Aorta (tissue), 5 donors: ENCODE results near the gene TIPARP. TPM values are rescaled to one million over a fixed set of nuclear protein-coding genes. Genes with fewer than 3 reads are reported as not detected.

ENCODE experiments used
- ATAC-seq: fragments of 200-7000 bp; cut with Tn5 transposase; one replicate; pipeline ENCODE4 v1.9.1; 2022; ENCODE audit warnings: moderate library complexity; ENCODE audit not compliant: low FRiP score
- DNase-seq, 2 donors: peaks; one replicate each; pipeline ENCODE4 v3.0.0-alpha.2; 2020
- H3K27ac ChIP-seq, 2 donors: one replicate each; pipeline ENCODE4 v1.5.1; 2013; ENCODE audit warnings: low read length in 2 of 2, mild to moderate bottlenecking in 2 of 2, moderate library complexity in 2 of 2, control low read depth in 1 of 2, inconsistent platforms in 1 of 2, low read depth in 1 of 2
- H3K27me3 ChIP-seq, 2 donors: one replicate each; pipeline ENCODE4 v1.6.1; 2013; ENCODE audit warnings: control low read depth in 1 of 2, low read length in 1 of 2, mild to moderate bottlenecking in 1 of 2, moderate library complexity in 1 of 2; ENCODE audit not compliant: insufficient read depth in 2 of 2, control insufficient read depth in 1 of 2
- H3K36me3 ChIP-seq, 2 donors: one replicate each; pipeline ENCODE4 v1.6.1; 2013; ENCODE audit warnings: control low read depth in 1 of 2, low read length in 1 of 2, mild to moderate bottlenecking in 1 of 2; ENCODE audit not compliant: insufficient read depth in 2 of 2, control insufficient read depth in 1 of 2
- H3K4me1 ChIP-seq, 2 donors: one replicate each; pipeline ENCODE4 v1.6.1; 2013; ENCODE audit warnings: low read length in 2 of 2, control low read depth in 1 of 2, mild to moderate bottlenecking in 1 of 2, moderate library complexity in 1 of 2; ENCODE audit not compliant: insufficient read depth in 2 of 2, control insufficient read depth in 1 of 2
- H3K4me3 ChIP-seq, 2 donors: one replicate each; pipeline ENCODE4 v1.5.1; 2013; ENCODE audit warnings: low read length in 2 of 2, control low read depth in 1 of 2, mild to moderate bottlenecking in 1 of 2
- H3K9me3 ChIP-seq: one replicate; pipeline ENCODE4 v1.6.1; 2013; ENCODE audit warnings: mild to moderate bottlenecking, low read length; ENCODE audit not compliant: control insufficient read depth
- WGBS, 2 donors: extraction: QIAGEN DNeasy Blood & Tissue Kit; methylation state at CpG; one replicate each; pipeline ENCODE4 v1.1.7; 2013; 5-methylcytosine and 5-hydroxymethylcytosine counted together
- intact Hi-C, 2 donors: fragments of 100-400 bp; cut with DNase I; formaldehyde crosslinking; loops; one replicate each; pipeline versions ENCODE4 v1.14.2 to v1.15.0; 2022
- polyA plus RNA-seq, 2 donors: library from polyadenylated mRNA; stranded (reverse); fragments of 200-250 nt; gene quantifications; one replicate each; pipeline ENCODE4 v1.2.3, GENCODE V29; 2013
- total RNA-seq, 2 donors: library from RNA; stranded (reverse); fragmentation: NEBNext Ultra II Directional; extraction: Animal tissue kit (Norgen Biotek cat#: 25700); gene quantifications; one replicate each; pipeline ENCODE4 v1.2.1, GENCODE V29; 2021
- donor health status: healthy with polysubstance abuse.
- donor health status: Bipolar disorder and iron deficiency.
- donor health status: DM: no; HTN: no; CAD: no.
- donor health status: DM: no; HTN: no; CAD: no.
- donor health status: DM: yes; HTN: yes; CAD: no.

Gene TIPARP
- total and polyA plus RNA-seq, 4 donors = 9.6 to 24.2 (median 18.1) TPM

GRCh38 chr3:156668073-156668763, 6.2 kb upstream of the TIPARP start:
- no peaks in the 10 kb centered on the region for H3K36me3 ChIP-seq
- DNase-seq = no peak
- no peak overlapping the region for H3K4me3 ChIP-seq
- H3K9me3 ChIP-seq = no peaks in the 10 kb centered on the region
- no peak for ATAC-seq
- intact Hi-C loops = no loop called here
- no peak overlapping the region for H3K27ac ChIP-seq
- H3K4me1 ChIP-seq = no peaks in the 10 kb centered on the region
- WGBS, 2 donors = 48 to 50% methylated on average over 4 of the region's 4 CpGs
- H3K27me3 ChIP-seq = no peaks in the 10 kb centered on the region

- Histone ChIP-seq H3K36me3 (no peaks in the 10 kb centered on the region), H3K4me1 (no peaks in the 10 kb centered on the region), H3K9me3 (no peaks in the 10 kb centered on the region), H3K4me3 (no peak overlapping the region), H3K27ac (no peak overlapping the region), H3K27me3 (no peaks in the 10 kb centered on the region)
- intact Hi-C loops = loop anchor here (5.0 to 10.0 kb wide), 5 partner anchors 63 to 525 kb away; no protein-coding TSS in a partner anchor
- DNase-seq (no peak), ATAC-seq (no peak)
- WGBS, 2 donors = 90 to 95% methylated on average over 2 of the region's 2 CpGs
These were observed 4.3 kb upstream of the TIPARP start for GRCh38 chr3:156670077-156670476.

- no peaks in the 10 kb centered on the region for H3K9me3 ChIP-seq
- DNase-seq (no peak), ATAC-seq (no peak)
- no peaks in the 10 kb centered on the region for H3K4me1 ChIP-seq
- no peak overlapping the region for H3K27ac ChIP-seq
- H3K36me3 ChIP-seq = no peaks in the 10 kb centered on the region
- 71 to 72% methylated on average over 4 of the region's 4 CpGs for WGBS, 2 donors
- H3K27me3 ChIP-seq = no peaks in the 10 kb centered on the region
- H3K4me3 ChIP-seq = no peak overlapping the region
- intact Hi-C loops = loop anchor here (5.0 to 10.0 kb wide), 5 partner anchors 63 to 526 kb away; no protein-coding TSS in a partner anchor
These were observed 3.7 kb upstream of the TIPARP start for GRCh38 chr3:156670652-156671051.

- H3K27me3 ChIP-seq = no peaks in the 10 kb centered on the region
- peaks cover 0 to 1% of the 10 kb centered on the region in 2 donors for H3K4me1 ChIP-seq
- intact Hi-C loops = loop anchor here (1.0 to 10.0 kb wide), 8 partner anchors 66 to 529 kb away; partner anchors contain the start of gene SSR3 (in 1 of the 2)
- H3K36me3 ChIP-seq = no peaks in the 10 kb centered on the region
- 11 to 14% methylated on average over 10 of the region's 10 CpGs for WGBS, 2 donors
- H3K4me3 ChIP-seq = peak overlapping the region; percentile 11 to 36
- ATAC-seq = no peak
- peak overlapping the region in 1 of 2 donors; percentile 49 for H3K27ac ChIP-seq
- no peak for DNase-seq
- H3K9me3 ChIP-seq = no peaks in the 10 kb centered on the region
These were observed 701 bp upstream of the TIPARP start for GRCh38 chr3:156673732-156674045.

GRCh38 chr3:156674911-156675829, 780 bp downstream of the TIPARP start:
- peaks cover 0 to 1% of the 10 kb centered on the region in 2 donors for H3K4me1 ChIP-seq

GRCh38 chr3:156675830-156676767, 1.7 kb downstream of the TIPARP start:
- WGBS, 2 donors = 13 to 15% methylated on average over 18 of the region's 18 CpGs
- no peaks in the 10 kb centered on the region for H3K36me3 ChIP-seq
- peaks cover 1 to 3% of the 10 kb centered on the region in 2 donors for H3K4me1 ChIP-seq
- ATAC-seq (no peak), DNase-seq (peak; percentile 47 to 77)
- intact Hi-C loops = loop anchor here (2.0 to 10.0 kb wide), 5 partner anchors 151 to 531 kb away; partner anchors contain the start of gene LEKR1 (in 1 of the 2)
- no peak overlapping the region for H3K27ac ChIP-seq
- H3K27me3 ChIP-seq = no peaks in the 10 kb centered on the region
- H3K4me3 ChIP-seq = peak overlapping the region; percentile 88 to 90
- no peaks in the 10 kb centered on the region for H3K9me3 ChIP-seq

More at GRCh38 chr3:156674911-156675829, 780 bp downstream of the TIPARP start:
- H3K4me3 ChIP-seq = peak overlapping the region; percentile 88 to 90
- H3K27me3 ChIP-seq = no peaks in the 10 kb centered on the region
- intact Hi-C loops = loop anchor here (1.0 to 10.0 kb wide), 9 partner anchors 68 to 530 kb away; partner anchors contain the start of genes LEKR1 (in 1 of the 2) and SSR3 (in 1 of the 2)
- DNase-seq = peak; percentile 85 to 90
- WGBS, 2 donors = 0 to 1% methylated on average over 85 to 93 of the region's 93 CpGs
- peak; percentile 73 for ATAC-seq
- H3K27ac ChIP-seq = peak overlapping the region; percentile 31 to 92
- no peaks in the 10 kb centered on the region for H3K36me3 ChIP-seq
- H3K9me3 ChIP-seq = no peaks in the 10 kb centered on the region

GRCh38 chr3:156676768-156677479, 2.5 kb downstream of the TIPARP start:
- H3K27me3 ChIP-seq = no peaks in the 10 kb centered on the region
- H3K27ac ChIP-seq = no peak overlapping the region
- no peaks in the 10 kb centered on the region for H3K9me3 ChIP-seq
- WGBS, 2 donors = 86 to 90% methylated on average over 3 of the region's 3 CpGs
- H3K4me3 ChIP-seq = no peak overlapping the region
- ATAC-seq (no peak), DNase-seq (no peak)
- H3K36me3 ChIP-seq = no peaks in the 10 kb centered on the region
- intact Hi-C loops = loop anchor here (5.0 to 10.0 kb wide), 3 partner anchors 150 to 532 kb away; partner anchors contain the start of gene LEKR1 (in 1 of the 2)
- peaks cover 1 to 3% of the 10 kb centered on the region in 2 donors for H3K4me1 ChIP-seq
